Esophagus (tissue), 2 donors: ENCODE data around the gene RAB14. TPM values are rescaled to one million over a fixed set of nuclear protein-coding genes. Genes with fewer than 3 reads are reported as not detected.

ENCODE experiments used
- H3K27ac ChIP-seq, 2 donors: one replicate each; pipeline ENCODE4 v1.5.1; 2013; ENCODE audit warnings: low read depth in 2 of 2, mild to moderate bottlenecking in 2 of 2, inconsistent platforms in 1 of 2, low read length in 1 of 2, moderate library complexity in 1 of 2
- H3K27me3 ChIP-seq, 2 donors: one replicate each; pipeline ENCODE4 v1.6.1; 2013; ENCODE audit warnings: low read length in 2 of 2, control low read depth in 1 of 2, mild to moderate bottlenecking in 1 of 2; ENCODE audit not compliant: insufficient read depth in 2 of 2, control insufficient read depth in 1 of 2
- H3K36me3 ChIP-seq, 2 donors: one replicate each; pipeline ENCODE4 v1.6.1; 2013; ENCODE audit warnings: low read length in 1 of 2; ENCODE audit not compliant: control insufficient read depth in 2 of 2, insufficient read depth in 2 of 2
- H3K4me1 ChIP-seq, 2 donors: one replicate each; pipeline ENCODE4 v1.6.1; 2013; ENCODE audit warnings: low read length in 1 of 2; ENCODE audit not compliant: control insufficient read depth in 2 of 2, insufficient read depth in 2 of 2
- H3K4me3 ChIP-seq, 2 donors: one replicate each; pipeline ENCODE4 v1.5.1; 2013; ENCODE audit warnings: low read length in 2 of 2, mild to moderate bottlenecking in 2 of 2, low read depth in 1 of 2, moderate library complexity in 1 of 2
- H3K9me3 ChIP-seq, 2 donors: one replicate each; pipeline ENCODE4 v1.6.1; 2013; ENCODE audit warnings: mild to moderate bottlenecking in 2 of 2, low read depth in 1 of 2, low read length in 1 of 2, moderate library complexity in 1 of 2; ENCODE audit not compliant: control insufficient read depth in 2 of 2, insufficient read depth in 1 of 2
- WGBS, 2 donors: extraction: QIAGEN DNeasy Blood & Tissue Kit; methylation state at CpG; one replicate each; pipeline ENCODE4 v1.1.7; 2013; 5-methylcytosine and 5-hydroxymethylcytosine counted together
- polyA plus RNA-seq, 2 donors: library from polyadenylated mRNA; stranded (reverse); fragments of 200-250 nt; gene quantifications; one replicate each; pipeline ENCODE4 v1.2.3, GENCODE V29; 2013
- donor health status: healthy with polysubstance abuse.
- donor health status: Bipolar disorder and iron deficiency.

RAB14 gene
- polyA plus RNA-seq, 2 donors: 20.1 to 33.4 TPM

DNA sequence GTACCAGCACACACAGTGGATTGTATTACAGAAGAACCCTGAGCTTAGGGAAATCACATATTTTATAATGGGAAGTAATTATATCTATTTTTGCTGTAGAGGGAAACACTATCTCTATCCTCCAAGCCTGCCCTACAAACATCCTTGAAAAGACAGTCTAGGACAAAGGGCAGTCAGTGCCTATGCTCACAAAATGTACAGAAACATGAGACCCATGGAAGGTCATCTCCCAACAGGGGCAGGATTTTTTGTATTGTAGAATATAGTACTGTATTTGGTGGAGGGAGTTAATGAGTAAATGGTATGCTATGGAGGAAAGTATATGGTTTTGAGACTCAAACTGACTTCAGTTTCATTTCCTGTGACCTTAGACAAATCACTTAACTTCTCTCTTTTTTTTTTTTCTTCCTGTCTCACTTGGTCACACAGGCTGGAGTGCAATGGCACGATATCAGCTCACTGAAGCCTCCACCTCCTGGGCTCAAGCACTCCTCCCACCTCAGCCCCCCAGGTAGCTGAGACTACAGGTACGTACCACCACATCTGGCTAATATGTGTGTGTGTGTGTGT lies 5.8 kb upstream of the RAB14 start:
- Histone ChIP-seq H3K36me3 (peaks cover 0 to 2% of the 10 kb centered on the region in 2 donors), H3K4me3 (no peak overlapping the region), H3K27me3 (no peaks in the 10 kb centered on the region), H3K4me1 (no peaks in the 10 kb centered on the region), H3K27ac (no peak overlapping the region), H3K9me3 (no peaks in the 10 kb centered on the region)
- WGBS, 2 donors: 73 to 78% methylated on average over 2 of the region's 2 CpGs

DNA sequence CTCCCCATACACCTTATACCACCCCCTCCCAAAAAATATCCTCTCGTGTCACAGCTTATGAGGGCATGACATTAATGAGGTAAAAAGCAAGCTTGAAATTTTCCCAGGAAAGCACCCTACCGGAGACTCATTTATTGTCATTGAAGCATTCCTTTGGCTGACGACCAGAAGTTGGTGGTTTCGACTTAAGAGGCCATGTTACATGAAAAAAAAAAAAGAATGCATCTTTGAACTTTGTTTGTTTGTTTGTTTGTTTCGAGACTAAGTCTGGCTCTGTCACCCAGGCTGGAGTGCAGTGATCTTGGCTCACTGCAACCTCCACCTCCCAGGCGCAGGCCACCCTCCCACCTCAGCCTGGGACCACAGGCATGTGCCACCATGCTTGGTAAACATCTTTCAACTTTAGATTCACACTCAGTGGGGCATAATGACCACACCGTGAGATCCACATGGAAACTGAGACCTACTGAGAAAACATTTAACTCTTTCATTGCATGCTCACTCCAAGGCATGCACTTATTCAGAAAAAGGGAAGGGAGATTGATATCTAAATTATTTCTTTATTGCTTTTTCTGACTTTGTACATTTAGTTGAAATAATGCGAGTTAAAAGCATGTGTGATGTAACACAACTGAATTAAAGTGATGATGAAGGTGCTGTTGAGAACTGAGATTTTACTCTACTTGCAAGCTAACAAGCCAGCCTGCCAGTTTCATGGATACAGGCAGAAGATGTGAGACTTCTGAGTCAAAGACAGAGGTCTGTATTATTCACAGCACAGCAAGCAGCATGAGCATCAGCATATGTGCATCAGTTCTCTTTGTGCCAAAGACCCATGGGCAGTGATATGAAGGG lies 5.1 kb upstream of the RAB14 start:
- H3K4me1 ChIP-seq: no peaks in the 10 kb centered on the region
- 50 to 64% methylated on average over 8 of the region's 8 CpGs for WGBS, 2 donors
- peaks cover 0 to 2% of the 10 kb centered on the region in 2 donors for H3K36me3 ChIP-seq
- H3K27ac ChIP-seq: no peak overlapping the region
- no peaks in the 10 kb centered on the region for H3K27me3 ChIP-seq
- H3K4me3 ChIP-seq: no peak overlapping the region
- H3K9me3 ChIP-seq: no peaks in the 10 kb centered on the region

DNA sequence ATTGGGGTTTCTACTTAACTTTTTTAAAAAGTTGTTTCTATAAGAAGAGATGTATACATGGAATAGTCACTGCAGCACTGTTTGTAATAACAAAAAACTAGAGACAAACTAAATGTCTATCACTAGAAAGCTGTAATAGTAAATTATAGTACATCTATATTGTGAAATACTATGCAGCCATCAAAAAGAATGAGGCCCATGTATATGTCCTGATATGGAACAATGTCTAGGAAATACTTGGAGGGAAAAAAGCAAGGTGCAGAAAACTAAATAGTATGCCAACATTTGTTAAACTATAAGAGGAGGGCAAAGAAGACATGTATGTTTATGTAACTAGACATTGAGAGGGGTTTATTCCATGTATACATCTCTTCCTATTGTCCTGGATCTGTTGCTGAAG lies 2.9 kb upstream of the RAB14 start:
- no peaks in the 10 kb centered on the region for H3K27me3 ChIP-seq
- H3K36me3 ChIP-seq: no peaks in the 10 kb centered on the region
- H3K4me3 ChIP-seq: no peak overlapping the region
- H3K9me3 ChIP-seq: no peaks in the 10 kb centered on the region
- H3K4me1 ChIP-seq: no peaks in the 10 kb centered on the region
- H3K27ac ChIP-seq: no peak overlapping the region

DNA sequence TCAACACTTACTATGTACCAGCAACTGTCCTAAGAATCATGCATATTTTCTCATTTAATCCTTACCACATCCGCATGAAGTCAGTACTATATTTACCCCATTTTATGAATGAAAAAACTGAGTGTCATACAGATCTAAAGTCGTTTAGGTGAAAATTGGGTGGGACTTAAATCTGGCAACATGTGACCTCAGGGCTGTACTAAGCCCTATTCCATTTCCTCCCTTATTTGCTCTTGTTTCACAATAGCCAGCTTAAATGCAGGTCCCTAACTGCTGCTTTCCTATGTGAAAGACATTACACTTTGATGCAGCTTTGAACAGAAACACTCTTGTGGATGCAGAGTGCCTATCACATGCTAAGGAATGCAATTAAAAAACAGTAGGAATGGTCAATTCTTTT lies 2.5 kb upstream of the RAB14 start:
- H3K36me3 ChIP-seq: no peaks in the 10 kb centered on the region
- WGBS, 2 donors: 66 to 70% methylated on average over 2 of the region's 2 CpGs

DNA sequence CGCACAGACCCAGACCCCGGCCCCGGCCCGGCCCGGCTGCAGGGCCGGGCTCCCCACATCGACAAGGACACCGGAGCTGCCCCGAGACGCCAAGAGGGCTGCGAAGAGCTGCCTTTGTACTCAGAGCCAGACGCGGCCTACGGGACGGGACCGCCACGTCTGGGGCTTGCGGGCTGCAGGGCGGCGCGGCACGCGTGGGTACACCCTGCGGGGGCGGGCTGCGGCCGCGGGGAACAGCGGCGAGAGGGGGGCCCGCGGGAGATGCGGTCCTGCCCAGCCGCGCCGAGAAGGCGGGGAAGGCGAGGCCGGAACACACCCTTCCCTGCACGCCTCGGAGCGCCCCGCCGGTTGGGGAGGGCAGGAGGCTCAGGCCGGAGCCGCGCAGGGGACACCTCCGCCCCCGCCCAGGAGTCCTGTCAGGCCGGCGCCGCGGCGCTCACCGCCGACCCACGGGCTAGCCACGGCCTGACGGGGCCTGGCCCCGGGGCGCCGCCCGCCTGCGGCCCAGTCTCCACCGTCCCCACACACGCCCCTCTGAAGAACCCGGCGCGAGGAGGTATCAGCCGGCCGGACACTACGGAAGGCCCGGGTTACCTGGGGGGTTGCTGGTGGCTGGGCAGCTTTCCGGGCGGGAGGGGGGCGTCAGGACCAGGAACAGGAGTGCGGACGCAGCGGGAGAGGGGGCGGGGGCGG lies 478 bp downstream of the RAB14 start:
- 0% methylated on average over 72 to 81 of the region's 81 CpGs for WGBS, 2 donors
- H3K4me1 ChIP-seq: peaks cover 0 to 2% of the 10 kb centered on the region in 2 donors
- H3K27me3 ChIP-seq: no peaks in the 10 kb centered on the region
- peak overlapping the region; percentile 89 to 98 for H3K4me3 ChIP-seq
- H3K36me3 ChIP-seq: no peaks in the 10 kb centered on the region
- no peaks in the 10 kb centered on the region for H3K9me3 ChIP-seq
- H3K27ac ChIP-seq: peak overlapping the region; percentile 97 to 98

More for the DNA sequence above, 2.5 kb upstream of the RAB14 start:
- Histone ChIP-seq H3K4me3 (no peak overlapping the region), H3K27ac (no peak overlapping the region), H3K4me1 (no peaks in the 10 kb centered on the region), H3K9me3 (no peaks in the 10 kb centered on the region), H3K27me3 (no peaks in the 10 kb centered on the region)

DNA sequence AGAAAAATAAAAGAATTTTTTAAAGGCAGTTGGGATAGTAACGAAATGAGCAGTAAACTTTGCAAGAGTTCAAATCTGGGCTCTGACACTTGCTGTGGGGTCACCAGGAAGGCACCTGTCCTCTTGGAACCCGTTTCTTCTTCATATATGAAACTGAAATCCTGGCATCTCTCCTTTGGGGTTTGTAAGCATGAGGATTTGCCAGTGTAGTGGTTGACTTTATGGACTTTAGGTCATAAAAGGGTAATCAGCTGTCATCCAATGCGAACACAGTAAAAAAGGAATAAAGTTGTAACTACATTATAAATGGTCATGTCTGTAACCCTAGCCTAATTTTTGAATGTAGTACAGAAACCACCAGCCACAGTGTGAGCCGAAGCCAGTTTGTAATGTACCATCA lies 1.3 kb downstream of the RAB14 start:
- peak overlapping the region; percentile 89 to 98 for H3K4me3 ChIP-seq
- H3K36me3 ChIP-seq: no peaks in the 10 kb centered on the region
- H3K4me1 ChIP-seq: peaks cover 0 to 2% of the 10 kb centered on the region in 2 donors
- H3K27ac ChIP-seq: peak overlapping the region; percentile 41 to 98
- H3K9me3 ChIP-seq: no peaks in the 10 kb centered on the region
- 9 to 11% methylated on average over 4 of the region's 4 CpGs for WGBS, 2 donors
- H3K27me3 ChIP-seq: no peaks in the 10 kb centered on the region

DNA sequence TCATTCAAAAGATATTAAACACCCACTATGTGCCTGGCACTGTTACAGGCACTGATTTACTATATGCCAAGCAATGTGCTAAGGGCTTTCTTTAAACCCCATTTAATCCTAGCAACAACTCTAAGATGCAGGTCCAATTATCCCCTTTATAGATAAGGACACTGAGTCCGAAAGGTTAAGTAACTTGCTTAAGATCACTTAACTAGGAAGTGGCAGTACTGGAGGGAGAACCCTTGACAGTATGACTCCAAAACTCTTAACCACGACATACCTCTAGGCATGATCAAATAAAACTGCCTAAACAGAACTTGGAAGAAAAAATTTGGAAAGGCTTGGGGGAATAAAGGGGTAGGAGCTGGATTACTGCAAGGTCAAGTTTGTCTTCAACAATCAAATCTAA lies 1.7 kb downstream of the RAB14 start:
- H3K9me3 ChIP-seq: no peaks in the 10 kb centered on the region
- peaks cover 0 to 2% of the 10 kb centered on the region in 2 donors for H3K4me1 ChIP-seq
- no peaks in the 10 kb centered on the region for H3K36me3 ChIP-seq
- no peak overlapping the region for H3K27ac ChIP-seq
- peak overlapping the region in 1 of 2 donors; percentile 89 for H3K4me3 ChIP-seq
- no peaks in the 10 kb centered on the region for H3K27me3 ChIP-seq
- 16% methylated on average over 2 of the region's 2 CpGs for WGBS, 2 donors

DNA sequence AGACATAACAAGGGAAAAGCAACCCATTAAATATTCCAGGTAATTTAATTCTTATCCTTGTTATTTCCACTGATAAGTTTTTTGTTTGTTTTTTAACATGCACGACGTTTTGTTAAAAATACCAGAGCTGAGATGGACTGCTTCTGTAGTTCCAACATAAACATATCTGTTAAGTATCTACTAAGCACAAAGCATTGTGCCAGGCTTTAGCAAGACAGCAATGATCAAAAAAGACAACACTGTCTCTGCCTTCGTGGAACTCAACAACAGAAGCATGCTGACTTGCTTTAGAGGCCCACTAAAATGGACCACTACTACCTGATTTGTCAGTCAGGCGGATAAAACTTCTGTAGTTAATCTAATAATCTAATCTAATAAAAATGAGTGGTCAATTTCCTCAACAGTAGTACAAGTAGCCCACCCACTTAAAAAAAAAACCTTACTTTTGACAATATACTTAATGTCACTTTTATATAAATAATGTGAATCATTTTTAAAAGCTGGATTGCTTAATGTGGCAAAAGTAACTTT lies 3.1 kb downstream of the RAB14 start:
- WGBS, 2 donors: 22 to 24% methylated on average over 4 of the region's 4 CpGs
- Histone ChIP-seq H3K4me1 (peaks cover 0 to 2% of the 10 kb centered on the region in 2 donors), H3K9me3 (no peaks in the 10 kb centered on the region), H3K36me3 (no peaks in the 10 kb centered on the region), H3K4me3 (peak overlapping the region in 1 of 2 donors; percentile 30), H3K27ac (no peak overlapping the region), H3K27me3 (no peaks in the 10 kb centered on the region)

DNA sequence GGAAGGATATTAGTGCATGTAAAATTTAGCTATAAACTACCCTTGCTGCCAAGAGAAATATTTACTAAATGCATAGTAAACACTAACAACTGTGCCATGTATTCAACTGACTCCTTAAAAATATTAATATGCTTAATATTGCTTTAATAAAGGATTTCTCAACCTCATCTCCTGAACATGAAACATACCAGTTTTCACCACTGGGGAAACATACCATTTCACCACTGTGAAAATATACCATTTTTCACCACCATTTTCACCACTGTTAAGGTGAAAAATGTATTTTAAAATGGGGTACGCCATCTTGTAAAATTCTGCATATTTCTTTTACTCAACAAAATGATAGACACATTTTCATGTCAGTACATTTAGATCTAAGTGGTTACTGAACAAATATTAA lies 4.5 kb downstream of the RAB14 start:
- Histone ChIP-seq H3K27ac (no peak overlapping the region), H3K4me3 (no peak overlapping the region), H3K27me3 (no peaks in the 10 kb centered on the region), H3K4me1 (peaks cover 0 to 2% of the 10 kb centered on the region in 2 donors), H3K36me3 (no peaks in the 10 kb centered on the region), H3K9me3 (no peaks in the 10 kb centered on the region)
- 88 to 92% methylated on average over 1 of the region's 1 CpG for WGBS, 2 donors
